IMR-90 (cell line): ENCODE results near the gene USP4. TPM values are rescaled to one million over a fixed set of nuclear protein-coding genes. Genes with fewer than 3 reads are reported as not detected.
"Not testable (repeated sequence)": the region's sequence is repeated elsewhere in the genome, so short reads cannot be mapped to it uniquely, and the experiment has no call there.

Experiments
- ATAC-seq: fragments of 200-7000 bp; cut with Tn5 transposase; 2 replicates; pipeline ENCODE4 v1.9.1; 2020; ENCODE audit warnings: low read depth, mild to moderate bottlenecking, moderate library complexity
- BruUV-seq: library from RNA; stranded (reverse); fragments of 400-500 nt; replicated peaks from 2 replicates; lab custom pipeline; 2021; lab: Mats Ljungman, UMichigan
- CTCF ChIA-PET: fragments of 300-600 bp; formaldehyde crosslinking; extraction: SDS; loops from one replicate; lab custom pipeline; 2021; ENCODE audit warnings: antibody characterized with exemption; lab: Yijun Ruan, JAX
- POLR2A ChIA-PET: fragments of 300-600 bp; sonication (Branson Sonifier 250); formaldehyde crosslinking; loops from one replicate; lab custom pipeline; 2022; ENCODE audit warnings: antibody characterized with exemption; ENCODE audit not compliant: unreplicated experiment; lab: Charles Lee
- DNase-seq: peaks from one replicate; pipeline ENCODE4 v3.0.0; 2013
- H2AFZ ChIP-seq: replicated peaks from 2 replicates; pipeline ENCODE3; 2013; ENCODE audit warnings: low read length, mild to moderate bottlenecking; ENCODE audit not compliant: poor library complexity
- H2AK5ac ChIP-seq: 2 replicates; pipeline ENCODE4 v1.6.1; 2013; ENCODE audit warnings: low read depth, low read length, inconsistent platforms
- H2AK9ac ChIP-seq: replicated peaks from 2 replicates; pipeline ENCODE3; 2013; ENCODE audit warnings: mild to moderate bottlenecking, low read depth, low read length, moderate library complexity; ENCODE audit not compliant: poor library complexity
- H2BK120ac ChIP-seq: 2 replicates; pipeline ENCODE4 v1.6.1; 2013; ENCODE audit warnings: low read depth, low read length, inconsistent platforms
- H2BK15ac ChIP-seq: 3 replicates; pipeline ENCODE4 v1.6.1; 2013; ENCODE audit warnings: low read depth, low read length, inconsistent platforms
- H2BK20ac ChIP-seq: 2 replicates; pipeline ENCODE4 v1.6.1; 2013; ENCODE audit warnings: low read depth, mild to moderate bottlenecking, inconsistent platforms, low read length, moderate library complexity
- H2BK5ac ChIP-seq: 2 replicates; pipeline ENCODE4 v1.6.1; 2013; ENCODE audit warnings: mild to moderate bottlenecking, low read depth, low read length, inconsistent platforms; ENCODE audit not compliant: poor library complexity, severe bottlenecking
- H3K14ac ChIP-seq: replicated peaks from 2 replicates; pipeline ENCODE4 v1.6.1; 2013; ENCODE audit warnings: low read depth, low read length, inconsistent platforms
- H3K18ac ChIP-seq: 2 replicates; pipeline ENCODE4 v1.6.1; 2013; ENCODE audit warnings: low read depth, low read length, control low read depth
- H3K23ac ChIP-seq: 2 replicates; pipeline ENCODE4 v1.6.1; 2013; ENCODE audit warnings: low read depth, low read length, inconsistent platforms
- H3K27ac ChIP-seq: 2 replicates; pipeline ENCODE4 v1.5.1; 2013; ENCODE audit warnings: mild to moderate bottlenecking, control low read depth, low read length; ENCODE audit not compliant: insufficient read depth
- H3K27me3 ChIP-seq: 2 replicates; pipeline ENCODE4 v1.6.1; 2013; ENCODE audit warnings: low read length; ENCODE audit not compliant: control insufficient read depth, insufficient read depth
- H3K36me3 ChIP-seq: 2 replicates; pipeline ENCODE4 v1.6.1; 2013; ENCODE audit warnings: low read length, mixed read lengths; ENCODE audit not compliant: control insufficient read depth, insufficient read depth
- H3K4ac ChIP-seq: 2 replicates; pipeline ENCODE4 v1.6.1; 2013; ENCODE audit warnings: low read depth, low read length, inconsistent platforms
- H3K4me1 ChIP-seq: 2 replicates; pipeline ENCODE4 v1.6.1; 2013; ENCODE audit warnings: low read length, mixed read lengths; ENCODE audit not compliant: control insufficient read depth, insufficient read depth
- H3K4me2 ChIP-seq: 2 replicates; pipeline ENCODE4 v1.6.1; 2013; ENCODE audit warnings: low read depth, mild to moderate bottlenecking, control low read depth, low read length, moderate library complexity
- H3K4me3 ChIP-seq: 2 replicates; pipeline ENCODE4 v1.5.1; 2013; ENCODE audit warnings: low read depth, mild to moderate bottlenecking, control low read depth, low read length, moderate library complexity; ENCODE audit not compliant: insufficient read depth
- H3K56ac ChIP-seq: 2 replicates; pipeline ENCODE4 v1.6.1; 2013; ENCODE audit warnings: low read length, inconsistent platforms; ENCODE audit not compliant: insufficient read depth; ENCODE audit errors: extremely low read depth
- H3K79me1 ChIP-seq, 2 experiments: 2 replicates each; pipeline ENCODE4 v1.6.1; 2013; ENCODE audit warnings: low read length in 2 of 2, inconsistent platforms in 1 of 2, low read depth in 1 of 2
- H3K9ac ChIP-seq: 2 replicates; pipeline ENCODE4 v1.6.1; 2013; ENCODE audit warnings: low read depth, low read length, control low read depth
- H3K9me1 ChIP-seq: 2 replicates; pipeline ENCODE4 v1.6.1; 2013; ENCODE audit warnings: low read length, inconsistent platforms; ENCODE audit not compliant: insufficient read depth
- H3K9me3 ChIP-seq: 2 replicates; pipeline ENCODE4 v1.6.1; 2013; ENCODE audit warnings: low read length; ENCODE audit not compliant: control insufficient read depth, insufficient read depth
- H4K20me1 ChIP-seq: 2 replicates; pipeline ENCODE4 v1.6.1; 2013; ENCODE audit warnings: low read length, inconsistent platforms; ENCODE audit not compliant: insufficient read depth
- H4K5ac ChIP-seq: 2 replicates; pipeline ENCODE4 v1.6.1; 2013; ENCODE audit warnings: mild to moderate bottlenecking, low read depth, low read length, control low read depth
- H4K8ac ChIP-seq, 2 experiments: 2 replicates each; pipeline ENCODE4 v1.6.1; 2013; ENCODE audit warnings: low read depth in 2 of 2, low read length in 2 of 2, control low read depth in 1 of 2, inconsistent platforms in 1 of 2
- H4K91ac ChIP-seq: 2 replicates; pipeline ENCODE4 v1.6.1; 2013; ENCODE audit warnings: low read depth, low read length, inconsistent platforms; ENCODE audit not compliant: insufficient read depth
- BHLHE40 ChIP-seq: fragments of 150-350 bp; IDR thresholded peaks from 2 replicates; pipeline ENCODE4 v1.6.1; 2016; ENCODE audit warnings: mild to moderate bottlenecking, low read depth, low read length
- CEBPB ChIP-seq: IDR thresholded peaks from 2 replicates; pipeline ENCODE4 v1.6.1; 2012; ENCODE audit warnings: low read depth, low read length, improper control_type of control experiment
- FOS ChIP-seq: fragments of 150-350 bp; IDR thresholded peaks from 2 replicates; pipeline ENCODE4 v1.6.1; 2016; ENCODE audit warnings: low read depth, low read length
- WGBS, 2 experiments: methylation state at CpG; one replicate each; pipeline versions ENCODE4 v1.1.5 to v1.1.7; 2013; ENCODE audit warnings: missing lambda C conversion rate in 2 of 2; ENCODE audit not compliant: insufficient read length in 1 of 2; ENCODE audit errors: extremely low coverage in 2 of 2; 5-methylcytosine and 5-hydroxymethylcytosine counted together
- dilution Hi-C: fragments of 300-500 bp; cut with HindIII; formaldehyde crosslinking; loops from one replicate; pipeline ENCODE4 v1.14.3; 2018; ENCODE audit warnings: low sequenced_read_pairs; ENCODE audit not compliant: unreplicated experiment
- in situ Hi-C: fragments of 300-500 bp; cut with MboI; formaldehyde crosslinking; loops from 3 replicates; pipeline ENCODE4 v1.14.3; 2019; ENCODE audit warnings: low sequenced_read_pairs, inconsistent platforms, mixed read lengths
- intact Hi-C: fragments of 100-400 bp; cut with micrococcal nuclease; formaldehyde crosslinking; loops from 2 replicates; pipeline ENCODE4 v1.10.0; 2022
- polyA plus RNA-seq, 3 experiments: library from polyadenylated mRNA; depleted of rRNA; stranded (reverse); fragments of >200 nt; gene quantifications; 2 replicates each; pipeline ENCODE4 v1.2.3, GENCODE V29; 2012; ENCODE audit warnings: low replicate concordance in 1 of 3
- total RNA-seq: library from RNA; depleted of rRNA; stranded (reverse); fragments of >200 nt; gene quantifications from 2 replicates; pipeline ENCODE4 v1.2.3, GENCODE V29; 2012

The USP4 gene
- total and polyA plus RNA-seq, 2 of the 4 experiments (the other 2 are of a cell fraction) = 29.9 to 42.3 TPM

DNA sequence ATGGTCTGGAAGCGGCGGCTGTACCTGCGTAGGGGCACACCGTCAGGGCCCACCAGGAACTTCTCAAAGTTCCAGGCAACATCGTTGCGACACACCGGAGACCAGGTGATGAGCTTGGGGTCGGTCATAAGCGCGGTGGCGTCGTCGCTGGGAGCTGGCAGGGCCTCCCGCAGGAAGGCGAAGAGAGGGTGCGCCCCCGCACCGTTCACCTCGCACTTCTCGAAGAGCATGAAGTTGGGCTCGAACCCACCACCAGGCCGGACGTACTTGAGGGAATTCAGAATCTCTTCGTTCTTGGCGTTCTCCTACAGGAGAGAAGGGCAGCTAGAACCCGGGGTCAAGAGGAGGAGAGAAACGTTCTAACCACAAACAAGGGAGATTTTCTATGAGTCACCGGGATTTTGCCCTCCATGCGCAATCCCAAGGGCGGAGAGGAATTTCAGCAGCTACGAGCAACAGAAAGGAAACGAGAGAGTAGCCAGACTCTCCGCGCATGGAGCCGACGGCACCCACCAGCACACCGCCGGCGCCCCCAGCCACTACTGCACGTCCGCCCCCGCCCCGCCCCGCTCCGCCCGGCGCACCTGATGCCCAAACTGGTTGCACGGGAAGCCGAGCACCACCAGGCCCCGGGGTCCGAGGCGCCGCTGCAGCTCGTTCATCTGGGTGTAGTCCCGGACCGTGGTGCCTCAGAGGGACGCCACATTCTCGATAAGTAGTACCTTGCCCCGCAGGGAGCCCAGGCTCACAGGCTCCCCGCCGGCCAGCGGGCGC is 17.8 kb upstream of the USP4 start:
- WGBS, 2 experiments = 1% methylated on average over 23 of the region's 63 CpGs; no CpG with 5 or more reads in 1 of the 2 experiments
- Histone ChIP-seq H4K8ac (peak overlapping the region in 1 of 2 experiments; percentile 83; a peak in 3 of 4 replicates), H3K4me1 (peaks cover 25% of the 10 kb centered on the region), H3K9ac (peak overlapping the region; percentile 62), H3K14ac (peak overlapping the region; percentile 84), H3K23ac (peak overlapping the region; percentile 54; the same call in 1 of the 2 replicates), H3K4ac (peak overlapping the region; percentile 71), H2AK9ac (peak overlapping the region; percentile 91), H2AK5ac (peak overlapping the region; percentile 95), H3K79me1 (peaks cover 21 to 60% of the 10 kb centered on the region in 2 experiments), H2BK5ac (peak overlapping the region; percentile 94), H3K18ac (peak overlapping the region; percentile 71), H3K36me3 (peaks cover 39% of the 10 kb centered on the region), H3K27ac (peak overlapping the region; percentile 89), H3K4me3 (peak overlapping the region; percentile 67), H2BK120ac (peak overlapping the region; percentile 50; the same call in 1 of the 2 replicates), H4K91ac (peak overlapping the region; percentile 81), H4K20me1 (peaks cover 23% of the 10 kb centered on the region), H4K5ac (peak overlapping the region; percentile 58), H3K4me2 (peak overlapping the region; percentile 88)
- POLR2A ChIA-PET = interaction anchor here (1.0 kb wide), 1 partner anchor 71 kb away, joined by 6 read pairs; the partner anchor contains the start of gene NICN1
- 0 out of 2 replicates have a peak, but pooled peaks have one; percentile 37 for TF ChIP-seq BHLHE40
- peak; percentile 86 for TF ChIP-seq FOS
- TF ChIP-seq CEBPB = peak; percentile 82
- BruUV-seq = TSS peak; percentile 50
- H3K9me3 ChIP-seq, H2BK15ac ChIP-seq, CTCF ChIA-PET, H3K9me1 ChIP-seq, H2AFZ ChIP-seq, H3K56ac ChIP-seq, dilution Hi-C loops, in situ Hi-C loops, H2BK20ac ChIP-seq, H3K27me3 ChIP-seq: not testable (repeated sequence)
- intact Hi-C loops = loop anchor here (1.0 kb wide), 1 partner anchor 17 kb away; the partner anchor contains the start of gene USP4
- ATAC-seq (peak; percentile 46), DNase-seq (peak; percentile 92)

GRCh38 chr3:49357095-49357442 is 17.2 kb upstream of the USP4 start:
- H3K9ac ChIP-seq = peak overlapping the region; percentile 62

More at GRCh38 chr3:49357095-49357442, 17.2 kb upstream of the USP4 start:
- Histone ChIP-seq H3K23ac (peak overlapping the region; percentile 92; the same call in 1 of the 2 replicates), H3K14ac (peak overlapping the region; percentile 69; the same call in 1 of the 2 replicates), H4K20me1 (peaks cover 18% of the 10 kb centered on the region), H4K91ac (peak overlapping the region; percentile 81; the same call in 1 of the 2 replicates), H2BK5ac (peak overlapping the region; percentile 94), H3K4me1 (peaks cover 25% of the 10 kb centered on the region), H3K4ac (peak overlapping the region; percentile 77; the same call in 1 of the 2 replicates), H3K36me3 (peaks cover 36% of the 10 kb centered on the region), H3K4me3 (peak overlapping the region; percentile 67), H2AK5ac (peak overlapping the region; percentile 95), H4K5ac (peak overlapping the region; percentile 21; the same call in 1 of the 2 replicates), H3K4me2 (peak overlapping the region; percentile 88), H3K79me1 (peaks cover 19 to 60% of the 10 kb centered on the region in 2 experiments), H3K27ac (peak overlapping the region; percentile 89), H3K18ac (peak overlapping the region; percentile 48; the same call in 1 of the 2 replicates)
- H2AK9ac ChIP-seq, intact Hi-C loops, H3K27me3 ChIP-seq, CTCF ChIA-PET, ATAC-seq, H2AFZ ChIP-seq, H3K56ac ChIP-seq, DNase-seq, BruUV-seq, H2BK120ac ChIP-seq, H4K8ac ChIP-seq, H2BK20ac ChIP-seq, H3K9me1 ChIP-seq, H3K9me3 ChIP-seq, in situ Hi-C loops, dilution Hi-C loops, H2BK15ac ChIP-seq: not testable (repeated sequence)
- WGBS, 2 experiments = no CpG with 5 or more reads among the region's 10 CpGs
- POLR2A ChIA-PET = interaction anchor here (1.0 kb wide), 1 partner anchor 72 kb away, joined by 6 read pairs; the partner anchor contains the start of gene NICN1
